Measurements from ENCODE around the gene RCL1. TPM values are rescaled to one million over a fixed set of nuclear protein-coding genes. Genes with fewer than 3 reads are reported as not detected.

The RCL1 gene
- total RNA-seq, 1 experiment from 2014 or later = 34.4 TPM

DNA sequence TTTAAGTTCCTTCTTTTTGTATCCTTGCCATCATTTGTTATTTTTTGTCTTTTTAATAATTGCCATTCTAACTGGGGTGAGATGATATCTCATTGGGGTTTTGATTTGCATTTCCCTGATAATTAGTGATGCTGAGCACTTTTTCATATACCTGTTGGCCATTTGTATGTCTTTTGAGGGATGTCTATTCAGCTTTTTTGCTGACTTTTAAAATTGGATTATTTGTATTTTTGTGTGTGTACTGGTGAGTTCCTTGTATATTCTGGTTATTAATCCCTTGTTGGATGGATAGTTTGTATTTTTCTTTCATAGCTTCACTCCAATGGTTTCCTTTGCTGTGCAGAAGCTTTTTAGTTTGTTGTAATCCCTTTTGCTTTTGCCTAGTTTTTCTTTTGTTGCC, 19.1 kb downstream of the RCL1 start:
- no peaks in the 10 kb centered on the region for H3K9me3 ChIP-seq (ENCODE audit: control insufficient read depth, low read depth, low read length)
- H3K27ac ChIP-seq (ENCODE audit: insufficient read length, low read depth, low read length) = no peak overlapping the region
- H4K8ac ChIP-seq (replicated peaks; ENCODE audit: insufficient read length, low read depth, low read length) = no peak overlapping the region
- Mint-ChIP-seq H3K9me3 (peaks cover 0 to 2% of the 10 kb centered on the region in 2 experiments; a peak in 1 of 5 replicates), H3K4me3 (no peak overlapping the region), H3K27ac (no peak overlapping the region), H3K36me3 (ENCODE audit: insufficient read depth in 1 of 3, low read depth in 3 of 3) (peaks cover 0 to 8% (median 8%) of the 10 kb centered on the region in 3 experiments; a peak in 3 of 7 replicates), H3K27me3 (ENCODE audit: low read depth) (no peaks in the 10 kb centered on the region; the same call in 1 of the 2 replicates), H3K4me1 (peaks cover 5 to 9% of the 10 kb centered on the region in 2 experiments)
- H2BK5ac ChIP-seq (ENCODE audit: insufficient read length, low read length) = no peak overlapping the region
- peaks cover 2% of the 10 kb centered on the region for H3K79me1 ChIP-seq (ENCODE audit: insufficient read depth, low read depth, low read length, poor library complexity, severe bottlenecking)
- no peak overlapping the region for H4K5ac ChIP-seq (ENCODE audit: insufficient read length, low read depth, low read length)
- peaks cover 9% of the 10 kb centered on the region; the same call in 1 of the 2 replicates for H3K79me2 ChIP-seq (ENCODE audit: insufficient read depth, low read length)
- no peak overlapping the region for H3K14ac ChIP-seq (ENCODE audit: insufficient read depth, low read length)
- H2AFZ ChIP-seq (ENCODE audit: low read length) = no peak overlapping the region
- TF ChIP-seq, protein P1, sequence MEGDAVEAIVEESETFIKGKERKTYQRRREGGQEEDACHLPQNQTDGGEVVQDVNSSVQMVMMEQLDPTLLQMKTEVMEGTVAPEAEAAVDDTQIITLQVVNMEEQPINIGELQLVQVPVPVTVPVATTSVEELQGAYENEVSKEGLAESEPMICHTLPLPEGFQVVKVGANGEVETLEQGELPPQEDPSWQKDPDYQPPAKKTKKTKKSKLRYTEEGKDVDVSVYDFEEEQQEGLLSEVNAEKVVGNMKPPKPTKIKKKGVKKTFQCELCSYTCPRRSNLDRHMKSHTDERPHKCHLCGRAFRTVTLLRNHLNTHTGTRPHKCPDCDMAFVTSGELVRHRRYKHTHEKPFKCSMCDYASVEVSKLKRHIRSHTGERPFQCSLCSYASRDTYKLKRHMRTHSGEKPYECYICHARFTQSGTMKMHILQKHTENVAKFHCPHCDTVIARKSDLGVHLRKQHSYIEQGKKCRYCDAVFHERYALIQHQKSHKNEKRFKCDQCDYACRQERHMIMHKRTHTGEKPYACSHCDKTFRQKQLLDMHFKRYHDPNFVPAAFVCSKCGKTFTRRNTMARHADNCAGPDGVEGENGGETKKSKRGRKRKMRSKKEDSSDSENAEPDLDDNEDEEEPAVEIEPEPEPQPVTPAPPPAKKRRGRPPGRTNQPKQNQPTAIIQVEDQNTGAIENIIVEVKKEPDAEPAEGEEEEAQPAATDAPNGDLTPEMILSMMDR (conservative IDR thresholded peaks at IDR 0.05) = no peak
- H3K18ac ChIP-seq (ENCODE audit: insufficient read length, low read depth, low read length) = no peak overlapping the region
- no peak overlapping the region for H2AK5ac ChIP-seq (ENCODE audit: insufficient read length, low read length)
- H3K4me2 ChIP-seq (ENCODE audit: insufficient read depth, insufficient read length, low read length) = no peak overlapping the region
- H3T11ph ChIP-seq (ENCODE audit: low read length) = no peak overlapping the region
- no peak for DNase-seq
- H3K4ac ChIP-seq (ENCODE audit: low read depth, low read length) = no peak overlapping the region
- H2BK120ac ChIP-seq (ENCODE audit: low read depth, low read length, poor library complexity, severe bottlenecking) = no peak overlapping the region
- no peak overlapping the region for H3K56ac ChIP-seq (ENCODE audit: insufficient read length, low read depth, low read length)
- H3K27me3 ChIP-seq (ENCODE audit: insufficient read depth, low read length) = no peaks in the 10 kb centered on the region
- no peak overlapping the region for H3K9ac ChIP-seq (ENCODE audit: extremely low read depth, insufficient read length, low read length)
- H3K4me1 ChIP-seq (ENCODE audit: insufficient read depth, low read length) = no peaks in the 10 kb centered on the region
- no peak overlapping the region for H4K91ac ChIP-seq (ENCODE audit: insufficient read length, low read depth, low read length)
- H4K20me1 ChIP-seq (ENCODE audit: control insufficient read depth, insufficient read depth, insufficient read length) = no peaks in the 10 kb centered on the region
- H2BK20ac ChIP-seq (ENCODE audit: low read depth, low read length, poor library complexity, severe bottlenecking) = no peak overlapping the region
- H3K23me2 ChIP-seq (ENCODE audit: insufficient read length, low read depth, low read length, poor library complexity, severe bottlenecking) = no peaks in the 10 kb centered on the region
- H3K23ac ChIP-seq (ENCODE audit: insufficient read length, low read depth, low read length) = no peak overlapping the region
- no peak overlapping the region for H2BK15ac ChIP-seq (ENCODE audit: low read depth, low read length)
- no peak overlapping the region for H2BK12ac ChIP-seq (ENCODE audit: insufficient read length, low read depth, low read length)
